Mononuclear cell (primary cell): ENCODE measurements around the gene MEIOSIN. TPM values are rescaled to one million over a fixed set of nuclear protein-coding genes. Genes with fewer than 3 reads are reported as not detected.
"Not testable (repeated sequence)": the region's sequence is repeated elsewhere in the genome, so short reads cannot be mapped to it uniquely, and the experiment has no call there.

Source experiments
- H3K27me3 ChIP-seq: 2 replicates; pipeline ENCODE4 v1.6.0; 2011; ENCODE audit warnings: low read length, control low read depth; ENCODE audit not compliant: insufficient read depth
- H3K4me1 ChIP-seq: 2 replicates; pipeline ENCODE4 v1.5.1; 2011; ENCODE audit warnings: mild to moderate bottlenecking, low read length, control low read depth; ENCODE audit not compliant: insufficient read depth
- H3K4me3 ChIP-seq: 2 replicates; pipeline ENCODE4 v1.5.1; 2011; ENCODE audit warnings: mild to moderate bottlenecking, low read length, moderate library complexity
- H3K9me3 ChIP-seq: 2 replicates; pipeline ENCODE4 v1.5.1; 2011; ENCODE audit warnings: low read depth, mild to moderate bottlenecking, control low read depth, low read length
- total RNA-seq: library from RNA; depleted of rRNA; stranded (reverse); fragments of >200 nt; gene quantifications from one replicate; pipeline ENCODE4 v1.2.3, GENCODE V29; 2012

MEIOSIN gene
- total RNA-seq, 1 donor, result not detected

DNA sequence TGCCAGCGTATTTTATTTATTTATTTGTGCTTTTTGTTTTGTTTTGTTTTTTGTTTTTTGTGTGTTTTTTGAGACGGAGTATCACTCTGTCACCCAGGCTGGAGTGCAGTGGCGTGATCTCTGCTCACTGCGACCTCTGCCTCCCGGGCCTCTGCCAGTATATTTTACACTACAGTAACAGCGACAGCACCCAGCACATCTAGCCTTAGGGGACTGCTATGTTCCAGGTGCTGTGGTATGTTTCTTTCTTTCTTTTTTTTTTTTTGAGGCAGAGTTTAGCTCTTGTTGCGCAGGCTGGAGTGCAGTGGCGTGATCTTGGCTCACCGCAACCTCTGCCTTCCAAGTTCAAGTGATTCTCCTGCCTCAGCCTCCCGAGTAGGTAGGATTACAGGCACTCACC lies 18.2 kb downstream of the MEIOSIN start:
- not testable (repeated sequence) for H3K4me3 ChIP-seq, H3K9me3 ChIP-seq

GRCh38 chr19:45752639-45753038 lies 19.4 kb downstream of the MEIOSIN start:
- Histone ChIP-seq H3K4me3 (no peak overlapping the region), H3K4me1 (no peaks in the 10 kb centered on the region), H3K27me3 (no peaks in the 10 kb centered on the region), H3K9me3 (no peaks in the 10 kb centered on the region)

More for the DNA sequence above, 18.2 kb downstream of the MEIOSIN start:
- not testable (repeated sequence) for H3K27me3 ChIP-seq, H3K4me1 ChIP-seq

- Histone ChIP-seq H3K9me3 (no peaks in the 10 kb centered on the region), H3K4me1 (no peaks in the 10 kb centered on the region), H3K4me3 (no peak overlapping the region), H3K27me3 (no peaks in the 10 kb centered on the region)
Observed at GRCh38 chr19:45753548-45753947, 20.3 kb downstream of the MEIOSIN start.

- Histone ChIP-seq H3K9me3 (no peaks in the 10 kb centered on the region), H3K27me3 (no peaks in the 10 kb centered on the region), H3K4me1 (no peaks in the 10 kb centered on the region), H3K4me3 (no peak overlapping the region)
Observed at GRCh38 chr19:45754323-45754722, 21.1 kb downstream of the MEIOSIN start.

GRCh38 chr19:45757695-45758094 lies 24.5 kb downstream of the MEIOSIN start:
- Histone ChIP-seq H3K27me3 (no peaks in the 10 kb centered on the region), H3K9me3 (no peaks in the 10 kb centered on the region), H3K4me3 (no peak overlapping the region), H3K4me1 (no peaks in the 10 kb centered on the region)

DNA sequence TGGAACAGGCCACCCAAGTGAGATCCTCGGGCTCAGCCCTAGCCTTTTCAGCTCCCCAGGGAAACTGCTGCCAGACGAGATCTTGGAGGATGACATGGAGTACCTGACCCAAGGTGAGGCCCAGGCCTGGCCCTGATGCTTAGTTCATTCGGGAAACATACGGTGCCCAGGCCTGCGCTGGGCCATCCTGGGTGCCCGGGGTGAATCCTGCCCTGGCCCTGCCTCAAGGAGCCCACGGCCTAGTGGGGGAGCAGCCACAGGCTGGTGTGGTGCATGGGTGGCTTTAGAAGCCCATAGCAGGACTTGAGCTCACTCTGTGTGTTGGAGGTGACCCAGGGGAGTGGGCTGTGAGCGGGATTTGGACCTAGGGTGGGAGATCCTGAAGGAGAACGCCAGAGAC lies 25.7 kb downstream of the MEIOSIN start:
- no peaks in the 10 kb centered on the region for H3K9me3 ChIP-seq
- no peak overlapping the region for H3K4me3 ChIP-seq
- no peaks in the 10 kb centered on the region for H3K4me1 ChIP-seq
- H3K27me3 ChIP-seq, result no peaks in the 10 kb centered on the region

GRCh38 chr19:45761714-45762113 lies 28.5 kb downstream of the MEIOSIN start:
- Histone ChIP-seq H3K4me1 (no peaks in the 10 kb centered on the region), H3K4me3 (no peak overlapping the region), H3K9me3 (no peaks in the 10 kb centered on the region), H3K27me3 (peaks cover 3% of the 10 kb centered on the region)

- Histone ChIP-seq H3K4me3 (no peak overlapping the region), H3K27me3 (peaks cover 17% of the 10 kb centered on the region), H3K9me3 (no peaks in the 10 kb centered on the region), H3K4me1 (peaks cover 5% of the 10 kb centered on the region)
Observed at GRCh38 chr19:45762870-45763631, 29.8 kb downstream of the MEIOSIN start.

DNA sequence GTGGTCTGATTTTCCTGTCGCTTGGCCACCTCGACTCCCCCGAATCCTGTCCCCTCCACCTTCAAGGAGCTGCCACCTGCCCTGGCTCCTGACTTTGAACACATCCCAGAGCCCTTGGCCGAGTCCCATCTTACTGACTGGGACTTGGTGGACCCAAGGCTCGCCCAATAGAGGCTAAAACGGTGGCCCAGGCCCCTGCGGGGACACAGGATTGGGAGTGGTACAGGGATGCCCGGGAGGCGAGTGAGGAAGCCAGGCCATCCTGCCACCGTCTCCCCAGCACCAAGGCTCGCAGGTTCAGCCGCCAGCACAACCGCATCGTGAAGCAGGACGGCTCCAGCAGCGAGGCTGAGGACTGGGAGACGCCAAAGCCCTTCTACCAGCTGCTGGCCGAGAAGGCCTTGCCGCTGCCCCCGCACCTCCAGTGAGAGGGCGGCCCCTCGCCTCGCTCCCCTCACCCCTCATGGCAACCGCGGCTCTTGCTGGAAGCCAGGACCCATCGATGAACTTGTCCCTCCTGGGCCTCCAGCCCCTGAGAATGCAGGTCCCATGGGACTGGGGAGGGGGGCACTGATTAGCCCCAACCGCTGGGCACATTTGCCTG lies 30.6 kb downstream of the MEIOSIN start:
- no peaks in the 10 kb centered on the region for H3K9me3 ChIP-seq
- no peak overlapping the region for H3K4me3 ChIP-seq
- peaks cover 19% of the 10 kb centered on the region for H3K27me3 ChIP-seq

DNA sequence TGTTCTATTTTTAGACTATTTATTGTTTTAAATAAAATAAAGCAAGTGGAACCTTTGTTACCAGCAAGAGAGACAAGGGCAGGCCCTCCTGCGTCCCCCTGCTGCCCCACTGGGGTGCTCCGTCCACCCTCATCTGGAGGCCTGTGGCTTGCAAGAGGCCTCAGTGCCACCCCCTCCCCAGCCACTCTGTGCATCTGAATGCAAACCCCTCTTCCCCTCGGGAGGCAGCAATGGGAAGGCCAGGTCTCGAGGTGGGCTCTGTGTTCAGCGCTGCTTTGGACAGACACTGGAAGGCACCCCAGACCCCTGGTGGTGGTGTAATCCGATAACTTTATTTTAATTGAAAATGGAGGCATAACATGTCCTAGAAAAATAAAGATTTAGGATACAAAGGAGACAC lies 31.2 kb downstream of the MEIOSIN start:
- no peak overlapping the region for H3K4me3 ChIP-seq
- no peaks in the 10 kb centered on the region for H3K9me3 ChIP-seq
- peaks cover 19% of the 10 kb centered on the region for H3K27me3 ChIP-seq
- H3K4me1 ChIP-seq, result peaks cover 15% of the 10 kb centered on the region

More for the DNA sequence above, 30.6 kb downstream of the MEIOSIN start:
- H3K4me1 ChIP-seq, result peaks cover 8% of the 10 kb centered on the region

DNA sequence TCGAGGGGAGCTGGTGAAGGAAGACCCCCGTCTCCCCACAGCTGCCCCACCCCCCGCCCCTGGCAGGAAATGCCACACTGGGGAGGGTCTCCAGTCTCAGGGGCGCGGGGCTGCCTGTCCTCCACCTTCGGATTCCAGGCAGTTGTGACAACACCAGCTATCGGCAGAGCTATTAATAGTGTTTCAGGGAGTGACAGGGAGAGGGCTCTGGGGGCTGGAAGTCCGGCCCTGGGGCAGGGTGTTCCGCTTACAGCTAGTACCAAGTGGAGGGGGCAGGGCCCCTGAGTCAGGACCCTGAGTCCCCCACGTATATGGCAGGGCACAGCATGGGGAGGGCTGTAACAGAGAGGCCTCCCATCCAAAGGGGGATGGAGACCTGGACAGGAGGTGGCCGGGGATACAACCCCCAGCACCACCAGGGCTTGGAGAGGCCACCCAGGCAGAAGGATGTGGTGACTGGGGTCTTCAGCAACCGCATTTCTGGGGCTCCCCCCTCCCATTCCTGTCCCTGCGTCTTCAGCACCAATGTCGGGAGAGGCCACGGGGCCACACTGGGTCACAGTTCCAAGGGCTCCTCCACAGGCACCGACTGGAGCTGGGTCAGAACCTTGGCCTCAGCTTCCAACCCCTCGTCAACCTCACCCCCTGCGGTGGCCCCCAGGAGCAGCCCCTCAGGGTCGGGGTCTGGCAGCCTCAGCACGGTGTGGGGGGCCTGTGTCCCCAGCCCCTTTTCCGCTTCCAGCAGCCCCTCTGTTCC lies 31.9 kb downstream of the MEIOSIN start:
- Histone ChIP-seq H3K9me3 (no peaks in the 10 kb centered on the region), H3K27me3 (peaks cover 19% of the 10 kb centered on the region), H3K4me3 (no peak overlapping the region), H3K4me1 (peaks cover 22% of the 10 kb centered on the region)

GRCh38 chr19:45765702-45766295 lies 32.6 kb downstream of the MEIOSIN start:
- H3K27me3 ChIP-seq, result peaks cover 19% of the 10 kb centered on the region
- no peak overlapping the region for H3K4me3 ChIP-seq
- H3K4me1 ChIP-seq, result peaks cover 29% of the 10 kb centered on the region
- H3K9me3 ChIP-seq, result no peaks in the 10 kb centered on the region

DNA sequence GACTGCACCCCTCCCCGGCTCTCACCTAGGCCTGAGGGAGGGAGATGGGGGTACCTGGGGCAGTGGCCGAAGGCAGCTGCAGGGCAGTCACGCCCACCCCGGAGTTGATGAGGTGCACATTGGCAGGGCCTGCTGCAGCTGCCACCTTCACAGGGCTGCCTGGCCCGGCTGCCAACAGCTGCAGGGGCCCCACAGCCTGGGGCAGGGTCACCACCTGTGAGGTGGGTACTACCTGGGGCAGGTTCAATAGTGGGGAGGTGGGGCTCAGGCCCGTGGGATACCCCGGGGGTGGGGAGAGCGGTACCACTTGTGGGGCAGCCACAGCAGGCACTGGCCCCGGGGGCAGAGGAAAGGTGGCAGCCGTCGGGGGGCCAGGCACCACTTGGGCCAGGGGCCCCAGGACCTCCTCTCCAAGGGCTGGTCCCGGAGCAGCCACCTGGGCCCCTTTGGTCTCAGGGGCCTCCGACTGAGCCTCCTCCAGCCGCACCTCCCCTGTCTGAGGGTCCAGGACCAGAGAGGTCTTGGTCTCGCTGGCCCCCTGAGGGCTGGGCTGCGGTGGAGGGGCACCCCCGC lies 33.1 kb downstream of the MEIOSIN start:
- Histone ChIP-seq H3K27me3 (peaks cover 24% of the 10 kb centered on the region), H3K4me1 (peaks cover 31% of the 10 kb centered on the region), H3K4me3 (no peak overlapping the region), H3K9me3 (no peaks in the 10 kb centered on the region)

GRCh38 chr19:45766869-45767346 lies 33.7 kb downstream of the MEIOSIN start:
- peaks cover 26% of the 10 kb centered on the region for H3K27me3 ChIP-seq

More at GRCh38 chr19:45766869-45767346, 33.7 kb downstream of the MEIOSIN start:
- Histone ChIP-seq H3K4me1 (peaks cover 31% of the 10 kb centered on the region), H3K4me3 (no peak overlapping the region), H3K9me3 (no peaks in the 10 kb centered on the region)
